ENCODE data around the gene CTNNAL1. TPM values are rescaled to one million over a fixed set of nuclear protein-coding genes. Genes with fewer than 3 reads are reported as not detected.

The CTNNAL1 gene
- total and polyA plus RNA-seq, 9 of the 15 experiments (the other 6 are each of a cell fraction or from before 2014, with no cell fraction given), result 23.2 to 78.0 (median 46.7) TPM

- no peak for TF ChIP-seq CREB5 (CRISPR knock-in tag; IDR thresholded peaks at IDR 0.05)
- no peak for TF ChIP-seq DDX20 (tag; IDR thresholded peaks at IDR 0.05; ENCODE audit: low read depth)
- TF ChIP-seq ZNF766 (CRISPR knock-in tag; conservative IDR thresholded peaks at IDR 0.05), result 0 out of 2 replicates have a peak, but pooled peaks have one; percentile 34
- peak; percentile 86 for TF ChIP-seq TAF1 (IDR thresholded peaks at IDR 0.05; ENCODE audit: control insufficient read depth, extremely low read depth, insufficient read depth, low read length, severe bottlenecking)
- no peak for TF ChIP-seq SMARCE1 (IDR thresholded peaks at IDR 0.05)
- peak; percentile 97 for TF ChIP-seq CTCFL (IDR thresholded peaks at IDR 0.05; ENCODE audit: borderline replicate concordance, insufficient read depth, low read depth, low read length, poor library complexity, severe bottlenecking)
- TF ChIP-seq IRF2 (CRISPR knock-in tag; IDR thresholded peaks at IDR 0.05), result no peak
- TF ChIP-seq RUNX1 (IDR thresholded peaks at IDR 0.05; ENCODE audit: low read depth), result peak; percentile 71; the same call in 1 of the 2 replicates
- TF ChIP-seq POLR3A (IDR thresholded peaks at IDR 0.05; ENCODE audit: borderline replicate concordance, extremely low read depth, insufficient read depth, insufficient read length), result no peak
- peak; percentile 40; the same call in 1 of the 2 replicates for TF ChIP-seq SOX6 (IDR thresholded peaks at IDR 0.05)
- TF ChIP-seq NKRF (IDR thresholded peaks at IDR 0.05; ENCODE audit: borderline replicate concordance), result peak; percentile 49
- TF ChIP-seq EZH2 (IDR thresholded peaks at IDR 0.05; ENCODE audit: borderline replicate concordance, low read depth, low read length), result no peak
- TF ChIP-seq ZNF395 (CRISPR knock-in tag; IDR thresholded peaks at IDR 0.05), result peak; percentile 91
- peak; percentile 36 for TF ChIP-seq ZBTB7A (IDR thresholded peaks at IDR 0.05; ENCODE audit: borderline replicate concordance, control insufficient read depth, low read depth, low read length)
- TF ChIP-seq ZNF740 (CRISPR knock-in tag; IDR thresholded peaks at IDR 0.05), result peak; percentile 99
- peak in 1 of 2 experiments; percentile 100; a peak in 1 of 4 replicates for TF ChIP-seq ZNF740 (tag; IDR thresholded peaks at IDR 0.05)
Observed at GRCh38 chr9:108933718-108934322, 79.5 kb downstream of the CTNNAL1 start, which contains the start of gene ELP1 (continued).
